Measurements from ENCODE around the gene DNAAF3. TPM values are rescaled to one million over a fixed set of nuclear protein-coding genes. Genes with fewer than 3 reads are reported as not detected.

DNAAF3 gene
- total RNA-seq, 4 donors from 2014 or later: 0.34 to 0.88 TPM; not detected in 2

- TF ChIP-seq, protein P1, sequence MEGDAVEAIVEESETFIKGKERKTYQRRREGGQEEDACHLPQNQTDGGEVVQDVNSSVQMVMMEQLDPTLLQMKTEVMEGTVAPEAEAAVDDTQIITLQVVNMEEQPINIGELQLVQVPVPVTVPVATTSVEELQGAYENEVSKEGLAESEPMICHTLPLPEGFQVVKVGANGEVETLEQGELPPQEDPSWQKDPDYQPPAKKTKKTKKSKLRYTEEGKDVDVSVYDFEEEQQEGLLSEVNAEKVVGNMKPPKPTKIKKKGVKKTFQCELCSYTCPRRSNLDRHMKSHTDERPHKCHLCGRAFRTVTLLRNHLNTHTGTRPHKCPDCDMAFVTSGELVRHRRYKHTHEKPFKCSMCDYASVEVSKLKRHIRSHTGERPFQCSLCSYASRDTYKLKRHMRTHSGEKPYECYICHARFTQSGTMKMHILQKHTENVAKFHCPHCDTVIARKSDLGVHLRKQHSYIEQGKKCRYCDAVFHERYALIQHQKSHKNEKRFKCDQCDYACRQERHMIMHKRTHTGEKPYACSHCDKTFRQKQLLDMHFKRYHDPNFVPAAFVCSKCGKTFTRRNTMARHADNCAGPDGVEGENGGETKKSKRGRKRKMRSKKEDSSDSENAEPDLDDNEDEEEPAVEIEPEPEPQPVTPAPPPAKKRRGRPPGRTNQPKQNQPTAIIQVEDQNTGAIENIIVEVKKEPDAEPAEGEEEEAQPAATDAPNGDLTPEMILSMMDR (IDR thresholded peaks at IDR 0.05; ENCODE audit: low read depth): no peak
Observed at GRCh38 chr19:55186080-55186479, 19.7 kb upstream of the DNAAF3 start.

GRCh38 chr19:55181740-55182139 lies 15.3 kb upstream of the DNAAF3 start:
- TF ChIP-seq, protein P1 (IDR thresholded peaks at IDR 0.05; ENCODE audit: low read depth): no peak

DNA sequence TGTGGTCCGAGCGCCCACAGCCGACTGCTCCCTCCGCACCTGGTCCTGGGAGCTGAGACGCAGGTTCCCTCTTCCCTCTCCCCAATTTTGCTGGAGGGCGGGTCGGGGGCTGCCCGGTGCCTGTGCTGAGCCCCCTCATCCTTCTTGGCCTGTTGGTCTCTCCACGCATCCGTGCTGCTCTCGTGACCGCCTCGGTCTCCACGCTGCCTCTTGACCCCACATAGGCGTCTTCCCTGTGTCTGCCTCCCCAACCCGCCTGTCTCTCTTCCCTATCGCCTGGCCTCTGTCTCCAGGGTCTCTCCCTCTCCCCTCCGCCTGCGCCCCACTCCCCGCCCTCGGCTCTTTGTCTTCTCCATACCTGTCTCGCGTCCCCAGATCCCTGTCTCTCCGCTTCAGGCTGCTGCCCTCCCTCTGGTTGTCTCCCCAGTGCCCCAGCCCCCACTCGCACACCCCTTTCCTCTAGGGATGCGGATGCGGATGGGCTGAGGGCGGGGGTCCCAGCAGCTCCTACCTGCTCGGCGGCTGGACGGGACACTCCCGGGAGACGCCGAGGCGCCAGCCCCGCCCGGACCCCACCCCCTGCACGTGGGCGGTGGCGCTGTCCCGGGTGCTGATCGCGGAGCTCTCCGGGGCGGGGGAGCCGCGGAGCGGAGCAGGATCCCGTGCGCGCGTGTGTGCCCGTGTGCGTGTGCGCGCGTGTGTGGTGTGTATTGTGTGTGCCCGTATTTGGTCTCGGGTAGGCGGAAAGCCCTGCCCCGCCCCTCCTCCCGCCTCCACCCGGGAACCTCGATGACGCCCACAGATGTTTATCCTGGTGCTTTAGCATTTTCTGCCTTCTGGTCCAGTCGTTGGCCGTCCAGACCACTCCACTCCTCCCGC lies 13.4 kb upstream of the DNAAF3 start, which contains the start of gene SYT5:
TSS of gene SYT5 (minus strand) at position 684 of the 879 bp plus-strand sequence. CDS start 1,248 bp downstream, outside the sequence.
- TF ChIP-seq, protein P1 (IDR thresholded peaks at IDR 0.05; ENCODE audit: low read depth): no peak

- TF ChIP-seq, protein P1 (IDR thresholded peaks at IDR 0.05; ENCODE audit: low read depth): no peak
Observed at GRCh38 chr19:55178781-55179599, 12.6 kb upstream of the DNAAF3 start.

- TF ChIP-seq, protein P1 (IDR thresholded peaks at IDR 0.05; ENCODE audit: low read depth): no peak
Observed at GRCh38 chr19:55176076-55176475, 9.7 kb upstream of the DNAAF3 start.

GRCh38 chr19:55175117-55175867 lies 8.9 kb upstream of the DNAAF3 start:
- TF ChIP-seq, protein P1 (IDR thresholded peaks at IDR 0.05; ENCODE audit: low read depth): no peak
